WTC11 (cell line): Measurements from ENCODE around the gene FTSJ3. TPM values are rescaled to one million over a fixed set of nuclear protein-coding genes. Genes with fewer than 3 reads are reported as not detected.

Source experiments
- CBFB ChIP-seq: sonication (generic); formaldehyde crosslinking; IDR thresholded peaks from 2 replicates; pipeline ENCODE4 v1.8.1; 2022; ENCODE audit warnings: mild to moderate bottlenecking, low read depth, missing genetic modification reagents
- CREM ChIP-seq: sonication (generic); formaldehyde crosslinking; IDR thresholded peaks from 2 replicates; pipeline ENCODE4 v1.8.1; 2022; ENCODE audit warnings: mild to moderate bottlenecking, missing genetic modification reagents, moderate library complexity
- E2F1 ChIP-seq: sonication (generic); formaldehyde crosslinking; IDR thresholded peaks from 2 replicates; pipeline ENCODE4 v1.8.0; 2022; ENCODE audit warnings: mild to moderate bottlenecking, missing genetic modification reagents
- FOXP1 ChIP-seq: sonication (generic); formaldehyde crosslinking; IDR thresholded peaks from 2 replicates; pipeline ENCODE4 v1.8.0; 2022; ENCODE audit warnings: missing genetic modification reagents, mild to moderate bottlenecking, moderate library complexity, borderline replicate concordance
- GRHL2 ChIP-seq: fragments of 250-450 bp; sonication (Bioruptor Pico); IDR thresholded peaks from 2 replicates; pipeline ENCODE4 v1.8.0; 2022; ENCODE audit warnings: mild to moderate bottlenecking, moderate library complexity; ENCODE audit not compliant: insufficient replicate concordance, severe bottlenecking
- HMGA2 ChIP-seq: fragments of 250-450 bp; sonication (Bioruptor Pico); IDR thresholded peaks from 2 replicates; pipeline ENCODE4 v1.4.0; 2021; ENCODE audit warnings: mild to moderate bottlenecking, moderate library complexity
- HMGXB4 ChIP-seq: sonication (generic); formaldehyde crosslinking; IDR thresholded peaks from 2 replicates; pipeline ENCODE4 v1.8.1; 2023; ENCODE audit warnings: mild to moderate bottlenecking, moderate library complexity, missing genetic modification reagents
- JAZF1 ChIP-seq: fragments of 250-450 bp; sonication (Bioruptor Pico); IDR thresholded peaks from 2 replicates; pipeline ENCODE4 v1.9.0; 2021; ENCODE audit warnings: moderate library complexity, mild to moderate bottlenecking, inconsistent platforms
- KAT7 ChIP-seq: sonication (generic); formaldehyde crosslinking; IDR thresholded peaks from 2 replicates; pipeline ENCODE4 v1.8.1; 2023; ENCODE audit warnings: missing genetic modification reagents, mild to moderate bottlenecking, borderline replicate concordance
- MLX ChIP-seq: sonication (generic); formaldehyde crosslinking; IDR thresholded peaks from 2 replicates; pipeline ENCODE4 v1.8.1; 2023; ENCODE audit warnings: mild to moderate bottlenecking, missing genetic modification reagents, moderate library complexity
- NFYB ChIP-seq: sonication (generic); formaldehyde crosslinking; conservative IDR thresholded peaks from 2 replicates; pipeline ENCODE4 v1.8.0; 2022; ENCODE audit warnings: low read depth, missing genetic modification reagents
- NR3C1 ChIP-seq: sonication (generic); formaldehyde crosslinking; conservative IDR thresholded peaks from 2 replicates; pipeline ENCODE4 v1.8.1; 2023; ENCODE audit warnings: low read depth, mild to moderate bottlenecking, missing genetic modification reagents
- RELA ChIP-seq: sonication (generic); formaldehyde crosslinking; IDR thresholded peaks from 2 replicates; pipeline ENCODE4 v1.8.1; 2022; ENCODE audit warnings: missing genetic modification reagents, mild to moderate bottlenecking, borderline replicate concordance
- RORB ChIP-seq: fragments of 250-450 bp; sonication (Bioruptor Pico); IDR thresholded peaks from 2 replicates; pipeline ENCODE4 v1.9.0; 2021; ENCODE audit warnings: mild to moderate bottlenecking
- SMAD4 ChIP-seq: sonication (generic); formaldehyde crosslinking; IDR thresholded peaks from 2 replicates; pipeline ENCODE4 v1.8.0; 2022; ENCODE audit warnings: mild to moderate bottlenecking, missing genetic modification reagents
- TP53 ChIP-seq: sonication (generic); formaldehyde crosslinking; IDR thresholded peaks from 2 replicates; pipeline ENCODE4 v1.8.1; 2023; ENCODE audit warnings: mild to moderate bottlenecking, missing genetic modification reagents
- ZNF121 ChIP-seq: sonication (generic); formaldehyde crosslinking; IDR thresholded peaks from 2 replicates; pipeline ENCODE4 v1.8.0; 2023; ENCODE audit warnings: missing genetic modification reagents
- ZNF263 ChIP-seq: sonication (generic); formaldehyde crosslinking; IDR thresholded peaks from 2 replicates; pipeline ENCODE4 v1.8.1; 2022; ENCODE audit warnings: low read depth, mild to moderate bottlenecking, moderate library complexity, missing genetic modification reagents
- ZNF423 ChIP-seq: fragments of 250-450 bp; sonication (Bioruptor Pico); IDR thresholded peaks from 2 replicates; pipeline ENCODE4 v2.1.2; 2022; ENCODE audit warnings: mild to moderate bottlenecking, moderate library complexity
- ZNF425 ChIP-seq: fragments of 250-450 bp; sonication (Bioruptor Pico); conservative IDR thresholded peaks from 2 replicates; pipeline ENCODE4 v1.9.0; 2021; ENCODE audit warnings: mild to moderate bottlenecking
- total RNA-seq: library from RNA; stranded (reverse); gene quantifications from 3 replicates; pipeline ENCODE4 v1.2.3, GENCODE V29; 2021
- TF ChIP-seq, protein P1 (sequence below): sonication (generic); formaldehyde crosslinking; IDR thresholded peaks from 2 replicates; pipeline ENCODE4 v1.8.0; 2022; ENCODE audit warnings: missing genetic modification reagents
- TF ChIP-seq, protein P2 (sequence below): sonication (generic); formaldehyde crosslinking; IDR thresholded peaks from 2 replicates; pipeline ENCODE4 v1.8.1; 2022; ENCODE audit warnings: low read depth, mild to moderate bottlenecking, moderate library complexity, missing genetic modification reagents, borderline replicate concordance
- TF ChIP-seq, protein P3 (sequence below): sonication (generic); formaldehyde crosslinking; conservative IDR thresholded peaks from 2 replicates; pipeline ENCODE4 v1.8.1; 2022; ENCODE audit warnings: mild to moderate bottlenecking, missing genetic modification reagents
- TF ChIP-seq, protein P4 (sequence below): sonication (generic); formaldehyde crosslinking; IDR thresholded peaks from 2 replicates; pipeline ENCODE4 v1.8.0; 2022; ENCODE audit warnings: mild to moderate bottlenecking, missing genetic modification reagents
- TF ChIP-seq, protein P5 (sequence below): fragments of 200-600 bp; IDR thresholded peaks from 2 replicates; pipeline ENCODE4 v1.8.0; 2022; ENCODE audit warnings: antibody characterized with exemption

Gene FTSJ3
- total RNA-seq, 1 experiment from 2014 or later: 62.1 TPM

DNA sequence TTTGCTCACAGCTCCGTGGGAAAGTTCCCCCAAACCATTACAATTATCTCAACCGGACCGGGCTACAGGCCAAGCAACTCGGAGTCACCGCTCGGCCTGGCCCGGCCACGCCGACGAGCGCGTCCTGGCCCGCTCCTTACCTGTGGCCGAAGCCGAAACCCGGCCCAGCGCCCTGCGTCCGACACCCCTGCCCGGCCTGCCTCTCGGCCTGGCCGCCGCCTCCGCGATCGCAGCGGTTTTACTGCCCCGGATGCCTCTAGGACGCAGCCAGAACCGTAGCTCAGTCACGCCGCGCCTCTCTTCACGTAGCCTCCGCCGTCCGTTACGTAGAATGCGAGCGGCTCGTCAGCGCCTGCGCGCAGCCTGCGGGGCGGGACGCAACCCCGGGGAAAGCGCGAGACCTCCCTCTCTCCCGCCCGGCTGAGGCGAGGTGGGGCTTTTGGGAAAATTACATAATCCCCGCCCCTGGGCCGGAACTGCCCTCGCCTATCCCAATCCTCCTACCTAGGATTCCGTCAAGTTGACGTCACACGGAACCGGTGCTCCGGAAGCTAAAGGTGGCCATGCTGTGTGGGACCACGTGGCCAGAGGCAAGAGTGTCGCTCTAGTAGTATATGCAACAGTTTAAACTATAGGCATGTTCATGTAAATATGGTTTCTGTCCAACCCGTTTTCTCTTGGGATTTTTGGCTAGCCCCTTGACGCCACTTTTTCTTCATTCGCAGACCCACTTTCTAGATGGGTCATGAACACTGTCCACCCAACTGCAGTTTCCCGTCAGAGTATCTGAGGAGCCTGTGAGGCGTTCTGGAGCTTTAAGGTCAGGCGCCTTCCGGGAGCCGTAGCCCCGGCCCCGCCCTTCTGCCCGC, 54.0 kb downstream of the FTSJ3 start, which contains the start of gene CCDC47 (continued):
- TF ChIP-seq, protein P1, sequence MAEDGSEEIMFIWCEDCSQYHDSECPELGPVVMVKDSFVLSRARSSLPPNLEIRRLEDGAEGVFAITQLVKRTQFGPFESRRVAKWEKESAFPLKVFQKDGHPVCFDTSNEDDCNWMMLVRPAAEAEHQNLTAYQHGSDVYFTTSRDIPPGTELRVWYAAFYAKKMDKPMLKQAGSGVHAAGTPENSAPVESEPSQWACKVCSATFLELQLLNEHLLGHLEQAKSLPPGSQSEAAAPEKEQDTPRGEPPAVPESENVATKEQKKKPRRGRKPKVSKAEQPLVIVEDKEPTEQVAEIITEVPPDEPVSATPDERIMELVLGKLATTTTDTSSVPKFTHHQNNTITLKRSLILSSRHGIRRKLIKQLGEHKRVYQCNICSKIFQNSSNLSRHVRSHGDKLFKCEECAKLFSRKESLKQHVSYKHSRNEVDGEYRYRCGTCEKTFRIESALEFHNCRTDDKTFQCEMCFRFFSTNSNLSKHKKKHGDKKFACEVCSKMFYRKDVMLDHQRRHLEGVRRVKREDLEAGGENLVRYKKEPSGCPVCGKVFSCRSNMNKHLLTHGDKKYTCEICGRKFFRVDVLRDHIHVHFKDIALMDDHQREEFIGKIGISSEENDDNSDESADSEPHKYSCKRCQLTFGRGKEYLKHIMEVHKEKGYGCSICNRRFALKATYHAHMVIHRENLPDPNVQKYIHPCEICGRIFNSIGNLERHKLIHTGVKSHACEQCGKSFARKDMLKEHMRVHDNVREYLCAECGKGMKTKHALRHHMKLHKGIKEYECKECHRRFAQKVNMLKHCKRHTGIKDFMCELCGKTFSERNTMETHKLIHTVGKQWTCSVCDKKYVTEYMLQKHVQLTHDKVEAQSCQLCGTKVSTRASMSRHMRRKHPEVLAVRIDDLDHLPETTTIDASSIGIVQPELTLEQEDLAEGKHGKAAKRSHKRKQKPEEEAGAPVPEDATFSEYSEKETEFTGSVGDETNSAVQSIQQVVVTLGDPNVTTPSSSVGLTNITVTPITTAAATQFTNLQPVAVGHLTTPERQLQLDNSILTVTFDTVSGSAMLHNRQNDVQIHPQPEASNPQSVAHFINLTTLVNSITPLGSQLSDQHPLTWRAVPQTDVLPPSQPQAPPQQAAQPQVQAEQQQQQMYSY (CRISPR knock-in tag): no peak
- TF ChIP-seq FOXP1 (CRISPR knock-in tag) (peak; percentile 86), SMAD4 (CRISPR knock-in tag) (no peak), RORB (CRISPR knock-in tag) (no peak), ZNF263 (CRISPR knock-in tag) (no peak), ZNF121 (CRISPR knock-in tag) (no peak), NR3C1 (no peak), E2F1 (CRISPR knock-in tag) (no peak), ZNF423 (CRISPR knock-in tag) (no peak), ZNF425 (CRISPR knock-in tag) (no peak), HMGXB4 (CRISPR knock-in tag) (peak; percentile 68), GRHL2 (CRISPR knock-in tag) (no peak), NFYB (CRISPR knock-in tag) (no peak), MLX (CRISPR knock-in tag) (no peak), KAT7 (CRISPR knock-in tag) (0 out of 2 replicates have a peak, but pooled peaks have one; percentile 34), RELA (CRISPR knock-in tag) (peak; percentile 74; the same call in 1 of the 2 replicates), JAZF1 (no peak), CREM (CRISPR knock-in tag) (peak; percentile 87), CBFB (CRISPR knock-in tag) (no peak), HMGA2 (CRISPR knock-in tag) (no peak), TP53 (no peak)
- TF ChIP-seq, protein P2, sequence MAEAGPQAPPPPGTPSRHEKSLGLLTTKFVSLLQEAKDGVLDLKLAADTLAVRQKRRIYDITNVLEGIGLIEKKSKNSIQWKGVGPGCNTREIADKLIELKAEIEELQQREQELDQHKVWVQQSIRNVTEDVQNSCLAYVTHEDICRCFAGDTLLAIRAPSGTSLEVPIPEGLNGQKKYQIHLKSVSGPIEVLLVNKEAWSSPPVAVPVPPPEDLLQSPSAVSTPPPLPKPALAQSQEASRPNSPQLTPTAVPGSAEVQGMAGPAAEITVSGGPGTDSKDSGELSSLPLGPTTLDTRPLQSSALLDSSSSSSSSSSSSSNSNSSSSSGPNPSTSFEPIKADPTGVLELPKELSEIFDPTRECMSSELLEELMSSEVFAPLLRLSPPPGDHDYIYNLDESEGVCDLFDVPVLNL (CRISPR knock-in tag): no peak
- TF ChIP-seq, protein P3, sequence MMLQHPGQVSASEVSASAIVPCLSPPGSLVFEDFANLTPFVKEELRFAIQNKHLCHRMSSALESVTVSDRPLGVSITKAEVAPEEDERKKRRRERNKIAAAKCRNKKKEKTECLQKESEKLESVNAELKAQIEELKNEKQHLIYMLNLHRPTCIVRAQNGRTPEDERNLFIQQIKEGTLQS: no peak
- TF ChIP-seq, protein P4, sequence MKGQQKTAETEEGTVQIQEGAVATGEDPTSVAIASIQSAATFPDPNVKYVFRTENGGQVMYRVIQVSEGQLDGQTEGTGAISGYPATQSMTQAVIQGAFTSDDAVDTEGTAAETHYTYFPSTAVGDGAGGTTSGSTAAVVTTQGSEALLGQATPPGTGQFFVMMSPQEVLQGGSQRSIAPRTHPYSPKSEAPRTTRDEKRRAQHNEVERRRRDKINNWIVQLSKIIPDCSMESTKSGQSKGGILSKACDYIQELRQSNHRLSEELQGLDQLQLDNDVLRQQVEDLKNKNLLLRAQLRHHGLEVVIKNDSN (CRISPR knock-in tag): peak; percentile 93
- TF ChIP-seq, protein P5, sequence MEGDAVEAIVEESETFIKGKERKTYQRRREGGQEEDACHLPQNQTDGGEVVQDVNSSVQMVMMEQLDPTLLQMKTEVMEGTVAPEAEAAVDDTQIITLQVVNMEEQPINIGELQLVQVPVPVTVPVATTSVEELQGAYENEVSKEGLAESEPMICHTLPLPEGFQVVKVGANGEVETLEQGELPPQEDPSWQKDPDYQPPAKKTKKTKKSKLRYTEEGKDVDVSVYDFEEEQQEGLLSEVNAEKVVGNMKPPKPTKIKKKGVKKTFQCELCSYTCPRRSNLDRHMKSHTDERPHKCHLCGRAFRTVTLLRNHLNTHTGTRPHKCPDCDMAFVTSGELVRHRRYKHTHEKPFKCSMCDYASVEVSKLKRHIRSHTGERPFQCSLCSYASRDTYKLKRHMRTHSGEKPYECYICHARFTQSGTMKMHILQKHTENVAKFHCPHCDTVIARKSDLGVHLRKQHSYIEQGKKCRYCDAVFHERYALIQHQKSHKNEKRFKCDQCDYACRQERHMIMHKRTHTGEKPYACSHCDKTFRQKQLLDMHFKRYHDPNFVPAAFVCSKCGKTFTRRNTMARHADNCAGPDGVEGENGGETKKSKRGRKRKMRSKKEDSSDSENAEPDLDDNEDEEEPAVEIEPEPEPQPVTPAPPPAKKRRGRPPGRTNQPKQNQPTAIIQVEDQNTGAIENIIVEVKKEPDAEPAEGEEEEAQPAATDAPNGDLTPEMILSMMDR: no peak
